Heart right ventricle (tissue), 16 donors: ENCODE measurements around the gene PCP4L1. TPM values are rescaled to one million over a fixed set of nuclear protein-coding genes. Genes with fewer than 3 reads are reported as not detected.

ENCODE experiments used
- ATAC-seq, 8 donors: fragments of 200-7000 bp; cut with Tn5 transposase; one replicate each; pipeline ENCODE4 v1.9.1; 2020; ENCODE audit warnings: mild to moderate bottlenecking in 8 of 8, moderate library complexity in 8 of 8, moderate number of reproducible peaks in 1 of 8
- DNase-seq, 2 donors: peaks; one replicate each; pipeline ENCODE4 v3.0.0-alpha.2; 2020
- H3K27ac ChIP-seq, 10 donors: fragments of 200-600 bp; sonication (generic) in 2 of 10; one replicate each; pipeline versions ENCODE4 v1.5.0 to v1.8.0; 2020 to 2022; ENCODE audit warnings: mild to moderate bottlenecking in 3 of 10
- H3K27me3 ChIP-seq, 7 donors: fragments of 200-600 bp; one replicate each; pipeline ENCODE4 v1.8.0; 2021 to 2022; ENCODE audit warnings: mild to moderate bottlenecking in 2 of 7
- H3K36me3 ChIP-seq, 9 donors: fragments of 200-600 bp; sonication (generic) in 1 of 9; one replicate each; pipeline versions ENCODE4 v1.5.0 to v1.8.0; 2020 to 2022; ENCODE audit warnings: mild to moderate bottlenecking in 2 of 9
- H3K4me1 ChIP-seq, 9 donors: fragments of 200-600 bp; sonication (generic) in 1 of 9; one replicate each; pipeline versions ENCODE4 v1.5.0 to v1.8.0; 2020 to 2022; ENCODE audit warnings: mild to moderate bottlenecking in 4 of 9
- H3K4me3 ChIP-seq, 10 donors: fragments of 200-600 bp; sonication (generic) in 2 of 10; one replicate each; pipeline versions ENCODE4 v1.5.0 to v1.8.0; 2020 to 2022; ENCODE audit warnings: mild to moderate bottlenecking in 7 of 10, moderate library complexity in 2 of 10
- H3K9me3 ChIP-seq, 11 donors: fragments of 200-600 bp in 10 of 11; sonication (generic) in 2 of 11; one replicate each; pipeline versions ENCODE4 v1.5.0 to v1.8.0; 2013 to 2022; ENCODE audit warnings: mild to moderate bottlenecking in 2 of 11, control low read depth in 1 of 11, moderate library complexity in 1 of 11
- WGBS, 2 donors: extraction: QIAGEN DNeasy Blood & Tissue Kit; methylation state at CpG; one replicate each; pipeline ENCODE4 v1.1.7; 2013; ENCODE audit warnings: inconsistent platforms in 1 of 2; 5-methylcytosine and 5-hydroxymethylcytosine counted together
- intact Hi-C, 10 donors: fragments of 100-400 bp; cut with DNase I; formaldehyde crosslinking; loops; one replicate each; pipeline versions ENCODE4 v1.11.1 to v1.14.2; 2022
- polyA plus RNA-seq, 2 donors: library from polyadenylated mRNA; stranded (reverse); fragments of 200-250 nt; gene quantifications; one replicate each; pipeline ENCODE4 v1.2.3, GENCODE V29; 2013
- total RNA-seq, 10 donors: library from RNA; stranded (reverse); fragmentation: NEBNext Ultra II Directional in 3 of 10; extraction: Animal tissue kit (Norgen Biotek cat#: 25700) in 3 of 10; gene quantifications; one replicate each; pipeline versions ENCODE4 v1.2.1 to v1.2.4, GENCODE V29; 2021 to 2023
- TF ChIP-seq, protein P1 (sequence below), 9 donors: fragments of 200-600 bp; sonication (generic) in 2 of 9; IDR thresholded peaks; one replicate each; pipeline versions ENCODE4 v1.5.0 to v1.8.0; 2021 to 2022; ENCODE audit warnings: antibody characterized with exemption in 9 of 9, mild to moderate bottlenecking in 5 of 9, moderate library complexity in 1 of 9
- donor health status: Arrhythmogenic right ventricular cardiomyopathy.
- donor health status: ischemic (EF 13 %, LVEDD 7.1; RV severe dilation, severe dysfunction).
- donor health status: healthy with polysubstance abuse.
- donor health status: DM: no; HTN: yes; CAD: no.
- donor health status: DM: no; HTN: no; CAD: no.
- donor health status: ischemic (EF 25% LVEDD 6.9; RV normal size, moderate dysfunction).
- donor health status: ischemic (EF 25% LVEDD 5.7; RV mildly dilated, moderate dysfunction).
- donor health status: healthy.
- donor health status: DM: yes; HTN: yes; CAD: no.
- donor health status: Ischemic cardiomyopathy.
- donor health status: ischemic (EF 35%, LVEDD 5.7; RV mildly dilated, moderate dysfunction).
- donor health status: nonischemic (EF 11% LVEDD 7.7; RV severe dilation, severe dysfunction).
- donor health status: DM: yes; HTN: yes; CAD: no.
- donor health status: PGD.
- donor health status: ischemic (EF 29% LVEDD 5.4; RV normal size, mild dysfunction).
- donor health status: nonischemic (EF 23%, LVEDD 6.1; RV moderate dilation, normal function).

PCP4L1 gene
- total and polyA plus RNA-seq, 12 donors, result 0.29 to 1.0 (median 0.46) TPM; not detected in 1

DNA sequence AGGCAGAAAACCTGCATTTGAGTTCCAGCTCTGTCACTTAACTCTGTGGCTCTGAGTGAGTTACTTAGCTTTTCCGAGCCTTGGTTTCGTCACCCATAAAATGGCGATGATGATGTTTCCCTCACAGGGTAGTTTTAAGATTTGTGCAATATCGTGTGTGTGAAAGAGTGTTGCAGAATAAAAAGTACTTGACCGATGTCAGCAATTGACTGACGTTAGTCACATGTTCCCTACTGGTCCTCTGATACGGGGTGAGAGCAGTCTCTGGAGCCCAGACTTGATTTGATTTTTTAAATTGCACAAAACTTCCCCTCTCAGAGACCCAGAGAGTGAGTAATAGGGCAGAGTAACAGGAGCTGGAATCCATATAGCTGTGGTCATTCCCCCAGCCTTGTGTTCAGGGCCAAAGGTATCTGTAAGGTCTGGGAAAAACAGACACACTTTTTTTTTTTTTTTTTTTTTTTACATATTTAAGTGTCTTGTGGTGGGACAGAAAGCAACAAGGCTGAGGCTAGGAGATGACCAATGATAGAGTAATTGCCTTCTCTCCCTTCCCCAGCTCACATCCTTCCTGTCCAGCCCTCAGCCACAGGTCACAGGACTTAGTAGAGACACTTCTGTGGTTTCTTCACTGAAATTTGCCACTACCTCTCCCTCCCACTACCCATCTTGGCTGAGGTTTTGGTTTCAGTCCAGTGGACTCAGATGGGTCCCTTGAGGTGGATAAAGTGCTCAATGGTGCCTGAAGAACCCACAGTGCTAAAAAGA, 41.4 kb upstream of the PCP4L1 start:
- 36% methylated on average over 7 of the region's 7 CpGs for WGBS, 2 donors
- H3K9me3 ChIP-seq, result no peaks in the 10 kb centered on the region
- H3K4me1 ChIP-seq, result peaks cover 0 to 48% (median 4%) of the 10 kb centered on the region in 9 donors
- intact Hi-C loops, result no loop called here
- TF ChIP-seq, protein P1, sequence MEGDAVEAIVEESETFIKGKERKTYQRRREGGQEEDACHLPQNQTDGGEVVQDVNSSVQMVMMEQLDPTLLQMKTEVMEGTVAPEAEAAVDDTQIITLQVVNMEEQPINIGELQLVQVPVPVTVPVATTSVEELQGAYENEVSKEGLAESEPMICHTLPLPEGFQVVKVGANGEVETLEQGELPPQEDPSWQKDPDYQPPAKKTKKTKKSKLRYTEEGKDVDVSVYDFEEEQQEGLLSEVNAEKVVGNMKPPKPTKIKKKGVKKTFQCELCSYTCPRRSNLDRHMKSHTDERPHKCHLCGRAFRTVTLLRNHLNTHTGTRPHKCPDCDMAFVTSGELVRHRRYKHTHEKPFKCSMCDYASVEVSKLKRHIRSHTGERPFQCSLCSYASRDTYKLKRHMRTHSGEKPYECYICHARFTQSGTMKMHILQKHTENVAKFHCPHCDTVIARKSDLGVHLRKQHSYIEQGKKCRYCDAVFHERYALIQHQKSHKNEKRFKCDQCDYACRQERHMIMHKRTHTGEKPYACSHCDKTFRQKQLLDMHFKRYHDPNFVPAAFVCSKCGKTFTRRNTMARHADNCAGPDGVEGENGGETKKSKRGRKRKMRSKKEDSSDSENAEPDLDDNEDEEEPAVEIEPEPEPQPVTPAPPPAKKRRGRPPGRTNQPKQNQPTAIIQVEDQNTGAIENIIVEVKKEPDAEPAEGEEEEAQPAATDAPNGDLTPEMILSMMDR (IDR thresholded peaks at IDR 0.05), result no peak
- no peak for DNase-seq
- H3K27me3 ChIP-seq, result no peaks in the 10 kb centered on the region
- H3K27ac ChIP-seq, result peak overlapping the region in 9 of 10 donors; percentile 13 to 95 (median 69)
- peaks cover 0 to 57% (median 25%) of the 10 kb centered on the region in 9 donors for H3K36me3 ChIP-seq
- peak overlapping the region in 6 of 10 donors; percentile 16 to 62 (median 24) for H3K4me3 ChIP-seq
- ATAC-seq, result peak in 6 of 8 donors; percentile 29 to 82 (median 38)

DNA sequence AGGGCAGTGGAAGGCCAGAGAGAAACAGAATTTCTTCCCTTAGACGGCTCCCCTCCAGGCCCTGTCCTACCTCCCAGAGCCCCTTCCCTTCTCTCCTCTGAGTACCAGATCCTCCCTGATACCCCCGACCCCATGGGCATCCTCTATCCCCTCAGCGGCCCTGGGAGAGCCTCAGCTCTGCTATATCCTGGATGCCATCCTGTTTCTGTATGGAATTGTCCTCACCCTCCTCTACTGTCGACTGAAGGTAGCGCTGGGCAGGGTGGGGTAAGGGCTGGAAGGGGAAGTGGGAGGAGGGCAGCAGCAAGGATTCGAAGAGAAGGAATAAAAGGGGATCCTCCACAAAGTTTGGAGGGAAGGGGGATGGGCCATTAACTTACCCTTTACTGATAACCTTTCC, 40.7 kb upstream of the PCP4L1 start:
- Histone ChIP-seq H3K36me3 (peaks cover 0 to 50% (median 18%) of the 10 kb centered on the region in 9 donors), H3K27me3 (no peaks in the 10 kb centered on the region), H3K9me3 (no peaks in the 10 kb centered on the region), H3K4me1 (peaks cover 0 to 48% (median 4%) of the 10 kb centered on the region in 9 donors), H3K27ac (peak overlapping the region in 5 of 10 donors; percentile 13 to 95 (median 74)), H3K4me3 (peak overlapping the region in 3 of 10 donors; percentile 5 to 62 (median 19))
- DNase-seq, result no peak
- intact Hi-C loops, result no loop called here
- TF ChIP-seq, protein P1 (IDR thresholded peaks at IDR 0.05), result no peak
- ATAC-seq, result peak in 2 of 8 donors; percentile 1 to 16
- WGBS, 2 donors, result 59 to 68% methylated on average over 6 of the region's 6 CpGs

DNA sequence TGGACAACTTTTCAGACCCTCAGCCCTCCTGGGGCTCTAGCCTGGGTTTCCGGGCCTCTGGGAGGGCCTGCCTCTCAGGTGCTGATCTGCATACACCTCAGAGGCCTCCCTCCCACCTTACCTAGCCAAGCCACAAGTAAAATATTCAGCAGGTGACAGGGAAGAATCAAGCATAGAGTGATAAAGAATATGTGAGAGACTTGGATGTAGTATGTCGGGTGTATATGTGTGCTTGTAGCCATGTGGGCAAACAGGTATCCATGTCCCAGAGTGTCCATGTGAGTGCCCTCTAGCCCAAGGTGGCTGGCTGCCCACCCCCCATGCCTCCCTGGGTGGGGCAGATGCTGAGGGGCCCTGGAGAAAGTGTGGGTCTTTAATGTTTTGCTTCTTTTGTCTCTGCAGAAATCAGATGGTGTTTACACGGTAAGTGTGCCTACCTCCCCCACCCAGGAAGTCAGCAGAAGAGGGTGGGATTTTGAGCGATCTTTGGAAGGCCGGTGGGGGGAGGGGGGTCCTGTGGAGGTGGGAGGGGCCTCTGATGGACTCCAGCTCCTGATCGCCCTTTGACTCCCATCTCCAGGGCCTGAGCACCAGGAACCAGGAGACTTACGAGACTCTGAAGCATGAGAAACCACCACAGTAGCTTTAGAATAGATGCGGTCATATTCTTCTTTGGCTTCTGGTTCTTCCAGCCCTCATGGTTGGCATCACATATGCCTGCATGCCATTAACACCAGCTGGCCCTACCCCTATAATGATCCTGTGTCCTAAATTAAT, 40.1 kb upstream of the PCP4L1 start:
- no peaks in the 10 kb centered on the region for H3K9me3 ChIP-seq
- 75 to 80% methylated on average over 8 of the region's 8 CpGs for WGBS, 2 donors
- peak overlapping the region in 2 of 10 donors; percentile 9 to 95 for H3K27ac ChIP-seq
- no peaks in the 10 kb centered on the region for H3K27me3 ChIP-seq
- intact Hi-C loops, result no loop called here
- peaks cover 0 to 44% (median 4%) of the 10 kb centered on the region in 9 donors for H3K4me1 ChIP-seq
- DNase-seq (no peak), ATAC-seq (no peak)
- TF ChIP-seq, protein P1 (IDR thresholded peaks at IDR 0.05), result no peak
- peaks cover 0 to 44% (median 12%) of the 10 kb centered on the region in 9 donors for H3K36me3 ChIP-seq
- peak overlapping the region in 1 of 10 donors; percentile 62 for H3K4me3 ChIP-seq
